ENCODE measurements around the gene ZNF37A. TPM values are rescaled to one million over a fixed set of nuclear protein-coding genes. Genes with fewer than 3 reads are reported as not detected.
A peak's percentile ranks its signal among the peaks of the same experiment; 100 is the strongest.
"Not testable (repeated sequence)": the region's sequence is repeated elsewhere in the genome, so short reads cannot be mapped to it uniquely, and the experiment has no call there.

Gene ZNF37A
- total and polyA plus RNA-seq, 4 donors = 3.5 to 11.5 (median 4.4) TPM

- H3K9me3 ChIP-seq (ENCODE audit: control insufficient read depth in 4 of 4, low read length in 3 of 4) = peaks cover 27 to 62% (median 49%) of the 10 kb centered on the region in 4 donors
- peaks cover 14 to 81% (median 69%) of the 10 kb centered on the region in 4 donors for H3K36me3 ChIP-seq (ENCODE audit: control insufficient read depth in 4 of 4, insufficient read depth in 3 of 4, low read depth in 1 of 4, low read length in 3 of 4)
- H3K4me3 ChIP-seq (ENCODE audit: low read depth in 1 of 3, low read length in 3 of 3) = no peak overlapping the region
- no peaks in the 10 kb centered on the region for H3K27me3 ChIP-seq (ENCODE audit: control insufficient read depth in 4 of 4, insufficient read depth in 4 of 4, low read length in 3 of 4)
- no peak overlapping the region for H3K9ac ChIP-seq (ENCODE audit: low read depth in 1 of 2, low read length in 2 of 2)
- H3K4me1 ChIP-seq (ENCODE audit: control insufficient read depth in 4 of 4, insufficient read depth in 4 of 4, low read length in 3 of 4) = no peaks in the 10 kb centered on the region
- no peak for DNase-seq (ENCODE audit: low spot score)
- H3K27ac ChIP-seq (ENCODE audit: low read depth in 1 of 2, low read length in 2 of 2) = no peak overlapping the region
- TF ChIP-seq GABPA (IDR thresholded peaks at IDR 0.05 in 1 of 2, conservative IDR thresholded peaks at IDR 0.05 in 1 of 2) = no peak
- no peak for TF ChIP-seq MAX (IDR thresholded peaks at IDR 0.05)
- TF ChIP-seq, protein P1, sequence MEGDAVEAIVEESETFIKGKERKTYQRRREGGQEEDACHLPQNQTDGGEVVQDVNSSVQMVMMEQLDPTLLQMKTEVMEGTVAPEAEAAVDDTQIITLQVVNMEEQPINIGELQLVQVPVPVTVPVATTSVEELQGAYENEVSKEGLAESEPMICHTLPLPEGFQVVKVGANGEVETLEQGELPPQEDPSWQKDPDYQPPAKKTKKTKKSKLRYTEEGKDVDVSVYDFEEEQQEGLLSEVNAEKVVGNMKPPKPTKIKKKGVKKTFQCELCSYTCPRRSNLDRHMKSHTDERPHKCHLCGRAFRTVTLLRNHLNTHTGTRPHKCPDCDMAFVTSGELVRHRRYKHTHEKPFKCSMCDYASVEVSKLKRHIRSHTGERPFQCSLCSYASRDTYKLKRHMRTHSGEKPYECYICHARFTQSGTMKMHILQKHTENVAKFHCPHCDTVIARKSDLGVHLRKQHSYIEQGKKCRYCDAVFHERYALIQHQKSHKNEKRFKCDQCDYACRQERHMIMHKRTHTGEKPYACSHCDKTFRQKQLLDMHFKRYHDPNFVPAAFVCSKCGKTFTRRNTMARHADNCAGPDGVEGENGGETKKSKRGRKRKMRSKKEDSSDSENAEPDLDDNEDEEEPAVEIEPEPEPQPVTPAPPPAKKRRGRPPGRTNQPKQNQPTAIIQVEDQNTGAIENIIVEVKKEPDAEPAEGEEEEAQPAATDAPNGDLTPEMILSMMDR (IDR thresholded peaks at IDR 0.05; ENCODE audit: low read depth, low read length, missing input control) = no peak
- TF ChIP-seq FOXA1 (IDR thresholded peaks at IDR 0.05) = no peak
- TF ChIP-seq TAF1 (conservative IDR thresholded peaks at IDR 0.05) = no peak
- TF ChIP-seq RAD21 (IDR thresholded peaks at IDR 0.05) = no peak
- no peak for TF ChIP-seq HNF4G (IDR thresholded peaks at IDR 0.05)
- TF ChIP-seq, protein P2, sequence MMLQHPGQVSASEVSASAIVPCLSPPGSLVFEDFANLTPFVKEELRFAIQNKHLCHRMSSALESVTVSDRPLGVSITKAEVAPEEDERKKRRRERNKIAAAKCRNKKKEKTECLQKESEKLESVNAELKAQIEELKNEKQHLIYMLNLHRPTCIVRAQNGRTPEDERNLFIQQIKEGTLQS (IDR thresholded peaks at IDR 0.05) = no peak
- TF ChIP-seq YY1 (IDR thresholded peaks at IDR 0.05) = no peak
- no peak for TF ChIP-seq EGR1 (IDR thresholded peaks at IDR 0.05; ENCODE audit: low read depth in 2 of 2)
- TF ChIP-seq FOXA2 (IDR thresholded peaks at IDR 0.05) = no peak
- TF ChIP-seq, protein P3, sequence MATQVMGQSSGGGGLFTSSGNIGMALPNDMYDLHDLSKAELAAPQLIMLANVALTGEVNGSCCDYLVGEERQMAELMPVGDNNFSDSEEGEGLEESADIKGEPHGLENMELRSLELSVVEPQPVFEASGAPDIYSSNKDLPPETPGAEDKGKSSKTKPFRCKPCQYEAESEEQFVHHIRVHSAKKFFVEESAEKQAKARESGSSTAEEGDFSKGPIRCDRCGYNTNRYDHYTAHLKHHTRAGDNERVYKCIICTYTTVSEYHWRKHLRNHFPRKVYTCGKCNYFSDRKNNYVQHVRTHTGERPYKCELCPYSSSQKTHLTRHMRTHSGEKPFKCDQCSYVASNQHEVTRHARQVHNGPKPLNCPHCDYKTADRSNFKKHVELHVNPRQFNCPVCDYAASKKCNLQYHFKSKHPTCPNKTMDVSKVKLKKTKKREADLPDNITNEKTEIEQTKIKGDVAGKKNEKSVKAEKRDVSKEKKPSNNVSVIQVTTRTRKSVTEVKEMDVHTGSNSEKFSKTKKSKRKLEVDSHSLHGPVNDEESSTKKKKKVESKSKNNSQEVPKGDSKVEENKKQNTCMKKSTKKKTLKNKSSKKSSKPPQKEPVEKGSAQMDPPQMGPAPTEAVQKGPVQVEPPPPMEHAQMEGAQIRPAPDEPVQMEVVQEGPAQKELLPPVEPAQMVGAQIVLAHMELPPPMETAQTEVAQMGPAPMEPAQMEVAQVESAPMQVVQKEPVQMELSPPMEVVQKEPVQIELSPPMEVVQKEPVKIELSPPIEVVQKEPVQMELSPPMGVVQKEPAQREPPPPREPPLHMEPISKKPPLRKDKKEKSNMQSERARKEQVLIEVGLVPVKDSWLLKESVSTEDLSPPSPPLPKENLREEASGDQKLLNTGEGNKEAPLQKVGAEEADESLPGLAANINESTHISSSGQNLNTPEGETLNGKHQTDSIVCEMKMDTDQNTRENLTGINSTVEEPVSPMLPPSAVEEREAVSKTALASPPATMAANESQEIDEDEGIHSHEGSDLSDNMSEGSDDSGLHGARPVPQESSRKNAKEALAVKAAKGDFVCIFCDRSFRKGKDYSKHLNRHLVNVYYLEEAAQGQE (IDR thresholded peaks at IDR 0.05) = no peak
- no peak for TF ChIP-seq NR2F2 (IDR thresholded peaks at IDR 0.05)
- no peak for TF ChIP-seq SP1 (IDR thresholded peaks at IDR 0.05)
- TF ChIP-seq HNF4A (conservative IDR thresholded peaks at IDR 0.05) = no peak
- no peak for TF ChIP-seq RXRA (IDR thresholded peaks at IDR 0.05)
Measured at GRCh38 chr10:38054361-38054797, 39.8 kb upstream of the ZNF37A start.

DNA sequence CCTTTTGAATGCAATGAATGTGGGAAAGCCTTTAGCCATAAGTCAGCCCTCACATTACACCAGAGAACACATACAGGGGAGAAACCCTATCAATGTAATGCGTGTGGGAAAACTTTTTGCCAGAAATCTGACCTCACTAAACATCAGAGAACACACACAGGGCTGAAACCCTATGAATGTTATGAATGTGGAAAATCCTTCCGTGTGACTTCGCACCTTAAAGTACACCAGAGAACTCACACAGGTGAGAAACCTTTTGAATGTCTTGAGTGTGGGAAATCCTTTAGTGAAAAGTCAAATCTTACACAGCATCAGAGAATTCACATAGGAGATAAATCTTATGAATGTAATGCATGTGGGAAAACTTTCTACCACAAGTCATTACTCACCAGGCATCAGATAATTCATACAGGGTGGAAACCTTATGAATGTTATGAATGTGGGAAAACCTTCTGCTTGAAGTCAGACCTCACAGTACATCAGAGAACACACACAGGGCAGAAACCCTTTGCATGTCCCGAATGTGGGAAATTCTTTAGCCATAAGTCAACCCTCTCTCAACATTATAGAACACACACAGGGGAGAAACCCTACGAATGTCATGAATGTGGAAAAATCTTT is 38.8 kb upstream of the ZNF37A start:
- H3K9ac ChIP-seq (ENCODE audit: low read depth in 1 of 2, low read length in 2 of 2); H3K27ac ChIP-seq (ENCODE audit: low read depth in 1 of 2, low read length in 2 of 2); H3K4me1 ChIP-seq (ENCODE audit: control insufficient read depth in 4 of 4, insufficient read depth in 4 of 4, low read length in 3 of 4); DNase-seq (ENCODE audit: low spot score); H3K27me3 ChIP-seq (ENCODE audit: control insufficient read depth in 4 of 4, insufficient read depth in 4 of 4, low read length in 3 of 4): not testable (repeated sequence)
- Histone ChIP-seq H3K9me3 (ENCODE audit: control insufficient read depth in 4 of 4, low read length in 3 of 4) (peaks cover 27 to 55% (median 48%) of the 10 kb centered on the region in 4 donors), H3K4me3 (ENCODE audit: low read depth in 1 of 3, low read length in 3 of 3) (peak overlapping the region in 2 of 3 donors; percentile 23 to 61), H3K36me3 (ENCODE audit: control insufficient read depth in 4 of 4, insufficient read depth in 3 of 4, low read depth in 1 of 4, low read length in 3 of 4) (peaks cover 14 to 82% (median 67%) of the 10 kb centered on the region in 4 donors)
- 99% methylated on average over 5 of the region's 5 CpGs for WGBS

DNA sequence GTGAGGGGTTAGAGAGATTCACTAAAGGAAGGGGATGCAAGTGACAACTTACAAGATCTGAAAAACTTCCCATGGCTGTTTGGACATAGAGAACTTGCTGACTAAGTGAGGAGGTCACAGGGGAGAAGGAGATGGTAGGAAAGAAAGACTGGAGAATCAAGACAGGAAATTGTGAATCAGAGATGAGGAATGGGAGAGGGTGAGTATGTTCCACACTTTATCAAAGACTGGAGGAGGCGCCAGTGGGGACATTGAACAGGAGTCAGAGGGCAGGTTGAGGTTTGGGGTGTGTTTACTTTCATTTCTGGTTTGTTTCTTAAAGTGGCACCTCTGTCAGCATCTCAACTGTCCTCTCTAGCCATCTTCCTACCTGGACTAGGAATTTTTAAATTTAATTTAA is 24.5 kb upstream of the ZNF37A start:
- H3K27me3 ChIP-seq (ENCODE audit: control insufficient read depth in 4 of 4, insufficient read depth in 4 of 4, low read length in 3 of 4); H3K36me3 ChIP-seq (ENCODE audit: control insufficient read depth in 4 of 4, insufficient read depth in 3 of 4, low read depth in 1 of 4, low read length in 3 of 4); H3K4me3 ChIP-seq (ENCODE audit: low read depth in 1 of 3, low read length in 3 of 3); H3K9me3 ChIP-seq (ENCODE audit: control insufficient read depth in 4 of 4, low read length in 3 of 4); H3K4me1 ChIP-seq (ENCODE audit: control insufficient read depth in 4 of 4, insufficient read depth in 4 of 4, low read length in 3 of 4); DNase-seq (ENCODE audit: low spot score); H3K9ac ChIP-seq (ENCODE audit: low read depth in 1 of 2, low read length in 2 of 2); H3K27ac ChIP-seq (ENCODE audit: low read depth in 1 of 2, low read length in 2 of 2): not testable (repeated sequence)
- 67% methylated on average over 1 of the region's 1 CpG for WGBS

All from liver (tissue), 9 donors.